Colonic mucosa (tissue), 4 donors: ENCODE results near the gene MIA3. TPM values are rescaled to one million over a fixed set of nuclear protein-coding genes. Genes with fewer than 3 reads are reported as not detected.

ENCODE experiments used
- DNase-seq: peaks from one replicate; pipeline ENCODE4 v3.0.0-alpha.2; 2020
- H3K27ac ChIP-seq: fragments of 200-600 bp; one replicate; pipeline ENCODE4 v1.8.0; 2021
- H3K27me3 ChIP-seq: fragments of 200-600 bp; one replicate; pipeline ENCODE4 v1.8.0; 2021
- H3K36me3 ChIP-seq: fragments of 200-600 bp; one replicate; pipeline ENCODE4 v1.8.0; 2021
- H3K4me1 ChIP-seq: fragments of 200-600 bp; one replicate; pipeline ENCODE4 v1.8.0; 2021; ENCODE audit warnings: mild to moderate bottlenecking
- H3K4me3 ChIP-seq: fragments of 200-600 bp; one replicate; pipeline ENCODE4 v1.8.0; 2021
- H3K9ac ChIP-seq, 2 donors: one replicate each; pipeline ENCODE4 v1.7.0; 2013; ENCODE audit warnings: control low read depth in 2 of 2, low read depth in 2 of 2, low read length in 2 of 2
- H3K9me3 ChIP-seq: fragments of 200-600 bp; one replicate; pipeline ENCODE4 v1.8.0; 2021
- CTCF ChIP-seq: fragments of 200-600 bp; IDR thresholded peaks from one replicate; pipeline ENCODE4 v1.8.0; 2022; ENCODE audit warnings: antibody characterized with exemption, mild to moderate bottlenecking
- intact Hi-C: fragments of 100-400 bp; cut with DNase I; formaldehyde crosslinking; loops from one replicate; pipeline ENCODE4 v1.14.1; 2022
- total RNA-seq, 2 donors: library from RNA; stranded (reverse); fragmentation: NEBNext Ultra II Directional in 1 of 2; extraction: Animal tissue kit (Norgen Biotek cat#: 25700) in 1 of 2; gene quantifications; one replicate each; pipeline ENCODE4 v1.2.1, GENCODE V29; 2021
- donor health status: healthy.
- donor health status: DM: no; HTN: no; CAD: no.
- donor health status: DM: no; HTN: no; CAD: no.

MIA3 gene
- total RNA-seq, 2 donors from 2014 or later: 63.5 to 92.4 TPM

DNA sequence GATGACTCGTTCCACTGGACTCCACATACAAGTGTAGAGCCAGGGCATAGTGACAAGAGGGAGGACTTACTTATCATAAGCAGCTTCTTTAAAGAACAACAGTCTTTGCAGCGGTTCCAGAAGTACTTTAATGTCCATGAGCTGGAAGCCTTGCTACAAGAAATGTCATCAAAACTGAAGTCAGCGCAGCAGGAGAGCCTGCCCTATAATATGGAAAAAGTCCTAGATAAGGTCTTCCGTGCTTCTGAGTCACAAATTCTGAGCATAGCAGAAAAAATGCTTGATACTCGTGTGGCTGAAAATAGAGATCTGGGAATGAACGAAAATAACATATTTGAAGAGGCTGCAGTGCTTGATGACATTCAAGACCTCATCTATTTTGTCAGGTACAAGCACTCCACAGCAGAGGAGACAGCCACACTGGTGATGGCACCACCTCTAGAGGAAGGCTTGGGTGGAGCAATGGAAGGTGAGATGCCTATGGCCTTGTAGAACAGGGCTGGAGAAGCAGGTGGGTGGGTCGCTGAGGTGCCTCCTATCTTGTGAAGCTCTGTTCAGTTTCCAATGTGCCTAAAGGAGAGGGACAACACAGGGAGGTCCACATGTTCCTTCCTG lies 12.1 kb downstream of the MIA3 start:
- Histone ChIP-seq H3K4me1 (no peaks in the 10 kb centered on the region), H3K4me3 (no peak overlapping the region), H3K27ac (no peak overlapping the region), H3K9ac (no peak overlapping the region), H3K36me3 (no peaks in the 10 kb centered on the region), H3K27me3 (no peaks in the 10 kb centered on the region), H3K9me3 (no peaks in the 10 kb centered on the region)
- no peak for DNase-seq
- intact Hi-C loops: no loop called here
- TF ChIP-seq CTCF: no peak

GRCh38 chr1:222631611-222632208 lies 13.8 kb downstream of the MIA3 start:
- no peak for TF ChIP-seq CTCF
- no peaks in the 10 kb centered on the region for H3K36me3 ChIP-seq
- H3K9ac ChIP-seq: no peak overlapping the region
- H3K27me3 ChIP-seq: no peaks in the 10 kb centered on the region
- H3K27ac ChIP-seq: no peak overlapping the region
- H3K4me1 ChIP-seq: no peaks in the 10 kb centered on the region
- H3K9me3 ChIP-seq: no peaks in the 10 kb centered on the region
- no peak for DNase-seq
- intact Hi-C loops: no loop called here
- no peak overlapping the region for H3K4me3 ChIP-seq

- no peaks in the 10 kb centered on the region for H3K4me1 ChIP-seq
- no peaks in the 10 kb centered on the region for H3K27me3 ChIP-seq
- no peaks in the 10 kb centered on the region for H3K9me3 ChIP-seq
- no peak overlapping the region for H3K9ac ChIP-seq
- TF ChIP-seq CTCF: no peak
- H3K27ac ChIP-seq: no peak overlapping the region
- intact Hi-C loops: no loop called here
- no peak for DNase-seq
- H3K4me3 ChIP-seq: no peak overlapping the region
- no peaks in the 10 kb centered on the region for H3K36me3 ChIP-seq
These were observed 14.9 kb downstream of the MIA3 start for GRCh38 chr1:222632749-222633148.

GRCh38 chr1:222634180-222635013 lies 16.5 kb downstream of the MIA3 start:
- H3K4me3 ChIP-seq: no peak overlapping the region
- no peak overlapping the region for H3K27ac ChIP-seq
- no peak overlapping the region for H3K9ac ChIP-seq
- TF ChIP-seq CTCF: peak; percentile 89
- intact Hi-C loops: loop anchor here (2.0 kb wide), 1 partner anchor 170 kb away; no protein-coding TSS in a partner anchor
- no peaks in the 10 kb centered on the region for H3K9me3 ChIP-seq
- peak; percentile 88 for DNase-seq
- H3K4me1 ChIP-seq: no peaks in the 10 kb centered on the region
- H3K36me3 ChIP-seq: no peaks in the 10 kb centered on the region
- H3K27me3 ChIP-seq: no peaks in the 10 kb centered on the region

GRCh38 chr1:222641269-222641948 lies 23.5 kb downstream of the MIA3 start:
- H3K36me3 ChIP-seq: no peaks in the 10 kb centered on the region
- H3K27ac ChIP-seq: no peak overlapping the region
- no peak for TF ChIP-seq CTCF
- DNase-seq: no peak
- H3K4me3 ChIP-seq: no peak overlapping the region
- H3K9me3 ChIP-seq: no peaks in the 10 kb centered on the region
- no peaks in the 10 kb centered on the region for H3K27me3 ChIP-seq
- no peak overlapping the region for H3K9ac ChIP-seq
- no peaks in the 10 kb centered on the region for H3K4me1 ChIP-seq
- intact Hi-C loops: no loop called here
